Suprapubic skin (tissue), 4 donors: ENCODE results near the gene COL1A1.

Experiments
- CTCF ChIP-seq, 2 donors: fragments of 200-600 bp in 1 of 2; fragments of 450-650 bp in 1 of 2; sonication (generic) in 1 of 2; IDR thresholded peaks; one replicate each; pipeline ENCODE4 v1.5.1; 2016 to 2019; ENCODE audit warnings: antibody characterized with exemption in 2 of 2, mild to moderate bottlenecking in 1 of 2, moderate library complexity in 1 of 2
- EP300 ChIP-seq: sonication (generic); formaldehyde crosslinking; IDR thresholded peaks from one replicate; pipeline ENCODE4 v1.6.1; 2017; ENCODE audit warnings: antibody characterized with exemption
- POLR2AphosphoS5 ChIP-seq, 3 donors: sonication (generic); formaldehyde crosslinking; IDR thresholded peaks; one replicate each; pipeline ENCODE4 v1.6.1; 2017; ENCODE audit warnings: antibody characterized with exemption in 3 of 3

- TF ChIP-seq CTCF (IDR thresholded peaks at IDR 0.05): no peak
- no peak for TF ChIP-seq EP300
- no peak for TF ChIP-seq POLR2AphosphoS5 (IDR thresholded peaks at IDR 0.05)
Observed at GRCh38 chr17:50192618-50193291, 8.7 kb downstream of the COL1A1 start.
